Cardiac fibroblast (primary cell): ENCODE results near the gene PRKCH.

Experiments
- DNase-seq, 2 donors: peaks; one replicate each; pipeline versions ENCODE4 v3.0.0 to v3.0.0-alpha.2; 2010; ENCODE audit warnings: low read depth in 2 of 2
- H3K4me3 ChIP-seq, 2 donors: replicated peaks in 1 of 2; 1 replicate in 1 of 2; 2 replicates in 1 of 2; pipeline ENCODE4 v1.5.1; 2011; ENCODE audit warnings: low read depth in 2 of 2, low read length in 2 of 2, mild to moderate bottlenecking in 2 of 2, moderate library complexity in 1 of 2
- CTCF ChIP-seq: IDR thresholded peaks from one replicate; pipeline ENCODE4 v1.5.1; 2011; ENCODE audit warnings: low read depth, mild to moderate bottlenecking, low read length, inconsistent platforms

The PRKCH gene

DNA sequence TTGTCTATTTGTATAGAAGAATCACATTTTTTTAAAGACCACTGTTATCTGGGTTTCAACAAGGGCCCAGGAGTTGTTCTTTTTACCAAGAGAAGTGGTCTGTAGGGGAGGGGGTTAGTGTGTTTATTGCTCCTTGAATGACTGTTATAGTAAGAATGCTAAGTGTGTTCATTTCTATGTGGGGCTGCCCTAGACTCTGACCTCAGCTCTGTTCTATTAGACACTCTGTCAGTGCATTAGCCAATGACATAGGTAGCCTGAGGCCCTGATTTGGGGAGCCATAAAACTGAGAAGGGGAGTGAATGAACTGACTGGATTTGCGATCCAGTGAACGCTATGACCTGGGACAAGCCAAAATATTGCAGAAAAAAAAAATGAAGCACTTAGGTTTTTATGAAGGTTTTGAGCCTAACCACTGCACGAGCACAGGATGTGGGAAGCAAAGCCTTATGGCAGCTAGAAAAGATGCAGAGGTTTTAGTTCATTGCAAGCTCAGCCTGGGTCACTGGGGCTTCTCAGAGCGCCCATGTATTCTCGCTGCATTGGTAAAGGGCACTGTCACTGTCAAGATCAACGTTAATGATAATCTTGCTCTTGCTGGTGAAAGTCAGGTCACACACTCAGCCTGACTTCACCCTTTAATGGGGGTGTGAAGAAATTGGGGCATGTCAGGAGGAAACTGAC lies 63.8 kb downstream of the PRKCH start:
- DNase-seq, result no peak
- TF ChIP-seq CTCF, result no peak
- no peak overlapping the region for H3K4me3 ChIP-seq

GRCh38 chr14:61386173-61386772 lies 64.9 kb downstream of the PRKCH start:
- no peak for DNase-seq
- H3K4me3 ChIP-seq, result no peak overlapping the region
- no peak for TF ChIP-seq CTCF

DNA sequence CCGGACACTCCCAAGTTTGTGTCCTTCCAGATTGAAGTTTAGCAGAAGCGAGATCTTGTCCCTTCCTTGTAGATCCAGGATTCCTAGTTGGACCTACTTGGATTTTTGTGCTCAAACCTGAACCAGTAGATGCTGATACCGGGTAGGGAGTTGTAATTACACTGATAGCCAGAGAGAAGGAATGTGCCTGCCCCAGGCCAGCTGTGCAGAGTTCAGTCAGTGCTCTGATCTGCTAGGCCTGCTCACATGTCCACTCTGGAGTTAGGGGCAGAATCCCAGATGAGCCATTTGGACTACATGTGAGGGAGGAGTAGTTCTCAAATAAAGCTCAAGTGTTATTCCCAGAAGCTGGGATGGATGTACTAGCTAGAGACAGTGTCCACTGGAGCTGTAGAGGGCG lies 65.7 kb downstream of the PRKCH start:
- no peak for DNase-seq
- H3K4me3 ChIP-seq, result no peak overlapping the region
- TF ChIP-seq CTCF, result no peak

DNA sequence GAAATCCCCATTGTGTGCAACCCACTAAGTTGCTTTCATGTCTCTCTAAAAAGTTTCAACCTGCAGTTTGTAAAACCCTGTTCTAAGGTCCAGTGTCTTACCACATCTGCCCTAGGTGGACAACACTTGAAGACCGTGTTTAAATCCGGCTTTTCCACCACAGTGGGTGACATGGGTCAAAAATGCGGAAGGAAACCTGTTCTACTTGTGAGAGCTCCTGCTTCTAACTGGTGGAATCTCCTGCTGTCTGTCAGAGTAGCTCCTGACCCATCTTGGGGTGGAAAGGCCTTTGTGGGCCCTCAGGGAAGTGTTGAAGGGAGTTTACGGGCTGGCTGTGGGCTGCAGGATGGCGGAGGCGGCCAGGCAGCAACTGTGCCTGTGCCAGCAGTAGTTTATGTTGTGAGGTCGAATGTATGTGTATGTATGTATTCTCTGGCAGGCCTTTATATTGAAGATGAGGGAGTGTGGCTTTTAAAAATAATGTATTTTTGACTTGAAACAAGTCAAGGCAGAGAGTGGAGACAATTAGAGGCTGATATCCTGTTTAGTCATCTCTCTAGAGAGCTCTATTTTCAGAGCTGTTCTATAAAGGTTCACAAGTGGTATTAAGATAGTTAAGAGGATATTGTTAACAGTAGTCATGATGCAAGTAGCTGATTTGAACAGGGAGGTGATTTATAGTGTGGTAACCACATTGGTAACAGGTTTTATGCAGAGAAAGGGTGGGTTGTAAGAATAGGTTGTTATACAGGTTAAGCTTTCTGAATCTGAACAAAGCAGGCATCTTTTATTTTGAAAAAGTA lies 67.0 kb downstream of the PRKCH start:
- no peak overlapping the region for H3K4me3 ChIP-seq
- peak; percentile 13 to 66 for DNase-seq

GRCh38 chr14:61388976-61389576 lies 67.7 kb downstream of the PRKCH start:
- TF ChIP-seq CTCF, result no peak
- H3K4me3 ChIP-seq, result no peak overlapping the region
- DNase-seq, result peak in 1 of 2 donors; percentile 51

More for the DNA sequence above, 67.0 kb downstream of the PRKCH start:
- TF ChIP-seq CTCF, result no peak

GRCh38 chr14:61391119-61391518 lies 69.7 kb downstream of the PRKCH start:
- no peak for TF ChIP-seq CTCF
- no peak for DNase-seq
- H3K4me3 ChIP-seq, result no peak overlapping the region
